Common myeloid progenitor, CD34-positive (primary cell): ENCODE measurements around the gene FAM210A. TPM values are rescaled to one million over a fixed set of nuclear protein-coding genes. Genes with fewer than 3 reads are reported as not detected.

ENCODE experiments used
- CTCF ChIA-PET: fragments of 350-600 bp; sonication (Branson Sonifier 250); formaldehyde crosslinking; loops from one replicate; lab custom pipeline; 2021; ENCODE audit warnings: antibody characterized with exemption; lab: Charles Lee
- POLR2A ChIA-PET: fragments of 350-600 bp; sonication (Branson Sonifier 250); formaldehyde crosslinking; loops from one replicate; lab custom pipeline; 2021; ENCODE audit warnings: antibody characterized with exemption; lab: Charles Lee
- DNase-seq, 3 donors: peaks; one replicate each; pipeline versions ENCODE4 v3.0.0 to v3.0.0-alpha.2; 2013
- H3K27ac ChIP-seq, 2 experiments: 1 replicate in 1 of 2; 2 replicates in 1 of 2; pipeline ENCODE4 v1.7.0; 2013; ENCODE audit warnings: inconsistent platforms in 2 of 2, low read length in 2 of 2, mild to moderate bottlenecking in 2 of 2, low read depth in 1 of 2, moderate library complexity in 1 of 2; ENCODE audit not compliant: severe bottlenecking in 2 of 2, insufficient read depth in 1 of 2, poor library complexity in 1 of 2
- H3K27me3 ChIP-seq, 5 experiments: replicated peaks in 2 of 5; 1 replicate in 3 of 5; 2 replicates in 2 of 5; pipeline versions ENCODE4 v1.6.1 to v1.7.0; 2013; ENCODE audit warnings: low read length in 4 of 5, mild to moderate bottlenecking in 2 of 5, moderate library complexity in 2 of 5, inconsistent platforms in 1 of 5; ENCODE audit not compliant: insufficient read depth in 5 of 5, control insufficient read depth in 4 of 5
- H3K36me3 ChIP-seq, 4 experiments: 1 replicate in 2 of 4; 2 replicates in 2 of 4; pipeline versions ENCODE4 v1.6.1 to v1.7.0; 2013; ENCODE audit warnings: low read length in 3 of 4, control low read depth in 1 of 4, mild to moderate bottlenecking in 1 of 4; ENCODE audit not compliant: control insufficient read depth in 4 of 4, insufficient read depth in 4 of 4
- H3K4me1 ChIP-seq, 4 experiments: 1 replicate in 3 of 4; 2 replicates in 1 of 4; pipeline versions ENCODE4 v1.6.1 to v1.7.1; 2013; ENCODE audit warnings: low read length in 3 of 4, mild to moderate bottlenecking in 3 of 4, control low read depth in 1 of 4, inconsistent platforms in 1 of 4, moderate library complexity in 1 of 4; ENCODE audit not compliant: control insufficient read depth in 4 of 4, insufficient read depth in 4 of 4; ENCODE audit errors: control extremely low read depth in 1 of 4
- H3K4me3 ChIP-seq, 7 experiments: 1 replicate in 4 of 7; 2 replicates in 3 of 7; pipeline versions ENCODE4 v1.5.1 to v1.7.0; 2013; ENCODE audit warnings: mild to moderate bottlenecking in 7 of 7, low read length in 6 of 7, moderate library complexity in 6 of 7, inconsistent platforms in 2 of 7, low read depth in 2 of 7, control low read depth in 1 of 7; ENCODE audit not compliant: insufficient read depth in 4 of 7, control insufficient read depth in 1 of 7; ENCODE audit errors: extremely low read depth in 1 of 7
- H3K9me3 ChIP-seq, 5 experiments: 1 replicate in 4 of 5; 2 replicates in 1 of 5; pipeline versions ENCODE4 v1.6.1 to v1.7.1; 2013; ENCODE audit warnings: low read length in 4 of 5, mild to moderate bottlenecking in 2 of 5, inconsistent platforms in 1 of 5, low read depth in 1 of 5, moderate library complexity in 1 of 5; ENCODE audit not compliant: control insufficient read depth in 4 of 5, insufficient read depth in 2 of 5; ENCODE audit errors: control extremely low read depth in 1 of 5
- WGBS: methylation state at CpG from one replicate; pipeline ENCODE4 v1.1.5; 2013; ENCODE audit not compliant: insufficient coverage; 5-methylcytosine and 5-hydroxymethylcytosine counted together
- polyA plus RNA-seq: library from polyadenylated mRNA; unstranded; fragments of 120-200 nt; gene quantifications from one replicate; pipeline ENCODE4 v1.2.1, GENCODE V29; 2013

Gene FAM210A, protein sequence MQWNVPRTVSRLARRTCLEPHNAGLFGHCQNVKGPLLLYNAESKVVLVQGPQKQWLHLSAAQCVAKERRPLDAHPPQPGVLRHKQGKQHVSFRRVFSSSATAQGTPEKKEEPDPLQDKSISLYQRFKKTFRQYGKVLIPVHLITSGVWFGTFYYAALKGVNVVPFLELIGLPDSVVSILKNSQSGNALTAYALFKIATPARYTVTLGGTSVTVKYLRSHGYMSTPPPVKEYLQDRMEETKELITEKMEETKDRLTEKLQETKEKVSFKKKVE
- polyA plus RNA-seq = 9.7 TPM

DNA sequence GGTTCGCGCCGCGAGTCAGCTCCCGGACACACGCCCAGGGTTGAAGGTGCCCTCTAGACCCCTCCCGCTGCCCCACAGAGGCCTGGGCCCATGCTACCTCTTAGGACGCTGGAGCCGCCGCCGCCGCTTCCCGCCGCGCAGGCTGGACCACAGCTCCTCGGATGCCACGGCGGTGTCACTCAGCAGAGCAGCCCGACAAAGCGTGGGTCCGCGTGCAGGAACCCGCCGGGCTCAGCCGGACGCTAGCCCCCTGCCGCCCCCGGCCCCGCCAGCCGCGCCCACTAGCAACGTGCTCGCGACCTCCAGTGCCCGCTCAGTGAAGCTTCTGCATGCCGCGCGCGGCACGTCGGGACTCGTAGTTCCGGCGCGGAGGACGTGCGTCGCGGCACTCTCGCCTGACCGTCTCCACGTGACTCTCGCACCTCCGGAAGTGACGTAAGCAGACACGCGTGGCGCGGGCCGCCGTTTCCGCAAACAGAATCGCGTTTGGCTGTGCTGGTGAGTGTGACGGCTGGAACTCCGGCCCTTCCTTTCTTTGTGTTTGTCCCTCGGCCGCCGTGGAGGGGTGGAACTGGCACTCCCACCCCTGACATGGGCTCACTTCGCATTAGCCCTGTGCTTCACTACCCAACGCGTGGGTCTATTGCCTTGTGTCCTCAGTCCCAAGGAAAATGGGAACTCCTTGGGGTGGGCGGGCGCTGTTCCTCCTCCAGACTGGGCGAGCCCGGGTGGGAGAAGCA is at the start of gene FAM210A, which contains the start of gene RNMT:
FAM210A (minus strand) TSS at position 327 of the 740 bp plus-strand sequence. CDS start 44,481 bp downstream, outside the sequence.
RNMT (plus strand) TSS at position 442 of the 740 bp plus-strand sequence. CDS start 4,845 bp downstream, outside the sequence.
- peaks cover 0 to 6% (median 3%) of the 10 kb centered on the region in 4 experiments for H3K36me3 ChIP-seq
- WGBS = 0% methylated on average over 64 of the region's 76 CpGs
- DNase-seq = peak; percentile 98 to 99 (median 98)
- ChIA-PET POLR2A (interaction anchor here (0.6 to 1.2 kb wide), 3 partner anchors 11 to 693 kb away, joined by 4 to 5 read pairs (median 4); no protein-coding TSS in a partner anchor), CTCF (interaction anchor here (0.6 to 1.7 kb wide), 2 partner anchors 11 to 14 kb away, joined by 3 to 4 read pairs; no protein-coding TSS in a partner anchor)
- peak within 1 kb of the TSS; percentile 66 to 92 (median 85) for H3K4me3 ChIP-seq
- peaks cover 13 to 27% (median 20%) of the 10 kb centered on the region in 4 experiments for H3K4me1 ChIP-seq
- H3K27me3 ChIP-seq = no peaks in the 10 kb centered on the region
- H3K27ac ChIP-seq = peak within 1 kb of the TSS; percentile 91 to 97
- H3K9me3 ChIP-seq = no peaks in the 10 kb centered on the region

DNA sequence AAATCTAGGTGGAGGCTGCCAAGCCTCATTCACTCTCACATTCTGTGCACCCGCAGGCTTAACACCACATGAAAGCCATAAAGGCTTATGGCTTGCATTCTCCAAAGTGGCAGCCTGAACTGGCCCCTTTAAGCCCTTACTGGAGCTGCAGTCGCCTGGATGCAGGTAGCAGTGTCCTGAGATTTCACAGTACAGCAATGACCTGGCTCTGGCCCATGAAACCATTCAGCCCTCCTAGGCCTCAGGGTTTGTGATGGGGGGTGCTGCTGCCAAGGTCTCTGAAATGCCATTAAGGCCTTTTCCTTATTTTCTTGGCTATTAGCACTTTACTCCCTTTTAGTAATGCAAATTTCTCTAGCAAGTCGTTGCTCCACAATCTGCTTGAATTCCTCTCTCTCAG is 48.7 kb upstream of the FAM210A start:
- DNase-seq = no peak
- Histone ChIP-seq H3K36me3 (no peaks in the 10 kb centered on the region), H3K27ac (no peak overlapping the region), H3K4me1 (no peaks in the 10 kb centered on the region), H3K9me3 (peaks cover 0 to 2% (median 0%) of the 10 kb centered on the region in 5 experiments), H3K27me3 (peaks cover 0 to 3% (median 0%) of the 10 kb centered on the region in 5 experiments), H3K4me3 (no peak overlapping the region)
- POLR2A ChIA-PET = no interaction called here
- CTCF ChIA-PET = no interaction called here
- 87% methylated on average over 3 of the region's 3 CpGs for WGBS

DNA sequence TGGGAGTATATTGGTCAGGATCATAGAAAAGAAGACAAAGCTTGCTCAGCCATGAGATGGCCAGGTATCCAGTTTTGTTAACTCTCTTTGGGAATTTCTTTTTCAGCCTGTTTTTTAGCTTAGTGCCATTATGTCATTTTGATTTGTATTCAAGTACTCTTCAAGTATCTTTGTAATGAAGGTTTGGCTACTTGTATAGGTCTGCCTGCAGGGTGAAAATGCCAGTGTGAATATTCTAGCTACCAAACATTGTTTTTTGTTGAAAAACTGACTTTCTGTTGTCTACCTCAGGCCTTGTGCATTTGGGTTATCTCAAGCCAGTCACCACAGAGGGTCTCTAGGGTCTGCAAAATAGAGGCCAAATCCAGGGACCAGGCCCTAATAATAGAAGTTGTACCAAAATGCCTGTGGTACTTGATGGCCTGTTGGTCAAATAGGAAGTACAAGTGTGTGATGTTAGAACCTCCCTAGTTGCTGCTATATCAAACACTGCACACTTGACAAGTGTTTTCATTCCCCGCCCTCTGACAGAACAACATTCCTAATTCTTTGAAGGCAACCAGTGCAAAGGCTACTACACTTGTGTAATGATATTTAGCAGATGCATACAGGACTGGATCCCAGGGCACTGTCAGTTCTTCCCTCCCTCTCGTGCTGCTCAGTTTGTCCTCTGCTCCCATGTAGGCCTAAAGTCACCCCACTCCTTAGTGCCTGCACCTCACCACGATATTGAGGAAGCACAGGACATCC is 36.5 kb upstream of the FAM210A start:
- Histone ChIP-seq H3K4me3 (no peak overlapping the region), H3K27me3 (no peaks in the 10 kb centered on the region), H3K4me1 (no peaks in the 10 kb centered on the region), H3K36me3 (peaks cover 5 to 33% (median 25%) of the 10 kb centered on the region in 4 experiments), H3K27ac (no peak overlapping the region), H3K9me3 (peaks cover 0 to 21% (median 9%) of the 10 kb centered on the region in 5 experiments)
- WGBS = 100% methylated on average over 1 of the region's 3 CpGs
- no peak for DNase-seq
- ChIA-PET CTCF (no interaction called here), POLR2A (no interaction called here)

DNA sequence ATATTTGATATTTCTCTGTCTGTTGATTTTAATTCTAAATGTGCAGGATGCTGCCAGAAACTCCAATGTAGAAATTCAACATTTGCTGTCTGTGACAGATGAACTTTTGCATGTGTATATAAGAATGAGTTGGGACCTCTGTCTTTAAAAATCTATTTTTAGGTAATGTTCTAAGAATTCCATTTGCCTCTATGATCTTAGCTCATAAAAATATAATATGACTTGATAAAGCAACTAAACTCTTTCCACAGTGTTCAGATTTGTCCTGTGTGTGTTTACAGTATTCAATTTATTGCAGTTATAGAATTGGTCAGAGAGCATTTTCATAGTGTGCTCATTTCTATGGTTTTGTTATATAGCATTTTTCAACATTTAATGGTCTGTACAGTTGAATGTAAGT is 33.7 kb upstream of the FAM210A start:
- Histone ChIP-seq H3K4me3 (no peak overlapping the region), H3K4me1 (no peaks in the 10 kb centered on the region), H3K27ac (no peak overlapping the region), H3K9me3 (peaks cover 0 to 15% (median 3%) of the 10 kb centered on the region in 5 experiments), H3K36me3 (peaks cover 21 to 56% (median 48%) of the 10 kb centered on the region in 4 experiments), H3K27me3 (no peaks in the 10 kb centered on the region)
- POLR2A ChIA-PET = no interaction called here
- CTCF ChIA-PET = no interaction called here
- DNase-seq = no peak

DNA sequence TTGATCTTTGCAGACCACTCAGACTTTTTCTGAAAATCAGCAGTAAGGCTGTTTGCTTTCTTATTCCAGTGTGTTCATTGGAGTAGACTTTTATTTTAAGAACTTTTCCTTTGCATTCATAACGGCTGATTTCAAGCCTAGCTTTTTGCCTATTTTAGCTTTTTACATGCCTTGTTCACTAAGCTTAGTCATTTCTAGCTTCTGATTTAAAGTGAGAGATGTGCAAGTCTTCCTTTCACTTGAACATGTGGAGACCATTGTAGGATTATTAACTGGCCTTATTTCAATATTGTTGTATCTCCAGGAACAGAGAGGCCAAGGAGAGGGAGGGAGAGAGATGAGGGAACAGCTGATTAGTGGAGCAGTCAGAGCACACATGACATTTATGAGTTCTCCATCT is 32.3 kb upstream of the FAM210A start:
- H3K4me1 ChIP-seq = no peaks in the 10 kb centered on the region
- no peaks in the 10 kb centered on the region for H3K27me3 ChIP-seq
- DNase-seq = no peak
- POLR2A ChIA-PET = no interaction called here
- H3K4me3 ChIP-seq = no peak overlapping the region
- WGBS = 100% methylated on average over 1 of the region's 1 CpG
- H3K9me3 ChIP-seq = peaks cover 0 to 15% (median 3%) of the 10 kb centered on the region in 5 experiments
- no peak overlapping the region for H3K27ac ChIP-seq
- CTCF ChIA-PET = interaction anchor here (1.2 kb wide), 1 partner anchor 328 kb away, joined by 3 read pairs; no protein-coding TSS in a partner anchor
- H3K36me3 ChIP-seq = peaks cover 21 to 61% (median 60%) of the 10 kb centered on the region in 4 experiments

DNA sequence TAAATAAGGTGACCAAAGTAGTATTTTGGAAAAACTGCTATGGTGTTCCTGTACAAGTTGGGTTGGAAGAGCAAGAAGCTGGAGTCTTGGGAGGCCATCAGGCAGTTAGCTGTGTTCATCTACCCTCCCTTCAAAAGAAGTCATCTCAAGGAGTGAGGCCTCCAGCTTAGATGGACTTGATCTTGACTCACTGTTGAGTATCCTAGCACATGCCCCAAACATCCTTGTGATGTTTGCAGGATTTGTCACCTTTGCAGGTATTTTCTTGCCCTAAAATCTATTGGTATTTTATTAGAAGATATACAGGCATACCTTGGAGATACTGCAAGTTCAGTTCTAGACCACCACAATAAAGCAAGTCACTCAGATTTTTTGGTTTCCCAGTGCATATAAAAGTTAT is 30.3 kb upstream of the FAM210A start:
- POLR2A ChIA-PET = no interaction called here
- Histone ChIP-seq H3K27me3 (no peaks in the 10 kb centered on the region), H3K4me1 (no peaks in the 10 kb centered on the region), H3K27ac (no peak overlapping the region), H3K9me3 (peaks cover 0 to 15% (median 3%) of the 10 kb centered on the region in 5 experiments), H3K4me3 (no peak overlapping the region), H3K36me3 (peaks cover 25 to 68% (median 54%) of the 10 kb centered on the region in 4 experiments)
- CTCF ChIA-PET = no interaction called here
- no peak for DNase-seq
